ENCODE data around the gene PLRG1.
"Not testable (repeated sequence)": the region's sequence is repeated elsewhere in the genome, so short reads cannot be mapped to it uniquely, and the experiment has no call there.

The PLRG1 gene

DNA sequence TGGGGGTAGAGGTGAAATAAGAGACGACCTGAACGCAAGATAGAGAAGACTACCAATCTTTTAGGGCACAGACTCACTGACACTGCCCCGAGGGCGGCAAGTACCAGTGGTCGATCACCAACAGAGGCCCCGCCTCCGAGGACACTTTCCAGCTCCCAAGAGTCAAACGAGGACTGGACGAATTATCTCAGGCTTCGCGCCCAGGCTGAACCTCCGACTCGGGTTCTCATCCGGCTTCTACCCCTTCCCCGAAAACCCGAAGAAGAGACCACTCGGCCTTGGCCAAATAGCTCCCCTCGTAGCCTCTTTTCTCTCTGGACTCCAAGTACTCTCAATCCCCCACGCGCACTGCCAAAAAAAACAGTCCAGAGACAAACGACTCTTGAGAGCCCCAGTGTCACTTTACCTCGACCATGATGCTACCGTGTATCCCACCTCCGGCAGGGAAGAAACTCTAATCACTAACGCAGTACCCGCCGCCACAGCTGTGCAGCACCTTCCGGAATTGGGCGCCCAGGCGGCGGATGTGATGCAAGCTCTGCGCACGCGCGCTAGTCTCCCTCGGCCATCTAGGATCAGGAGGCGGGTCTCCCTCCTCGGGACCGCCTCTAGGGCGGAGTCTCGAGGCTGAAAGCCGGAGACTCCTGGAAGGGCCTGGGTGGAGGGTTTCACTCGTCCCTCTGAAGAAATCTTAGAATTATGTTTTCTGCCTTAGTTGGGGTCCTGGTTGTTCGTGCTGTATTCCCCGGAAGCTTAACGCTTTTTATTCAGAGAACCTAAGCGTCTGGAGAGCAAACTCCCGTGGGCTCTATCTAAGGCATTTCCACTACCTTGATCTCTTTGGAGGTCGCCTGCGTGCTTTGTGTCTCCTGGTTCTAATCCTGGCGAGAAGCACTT lies at the start of gene PLRG1:
PLRG1 (minus strand) TSS at position 507 of the 897 bp plus-strand sequence; CDS start at position 415, 92 bp downstream.
- peak; percentile 95 for DNase-seq

DNA sequence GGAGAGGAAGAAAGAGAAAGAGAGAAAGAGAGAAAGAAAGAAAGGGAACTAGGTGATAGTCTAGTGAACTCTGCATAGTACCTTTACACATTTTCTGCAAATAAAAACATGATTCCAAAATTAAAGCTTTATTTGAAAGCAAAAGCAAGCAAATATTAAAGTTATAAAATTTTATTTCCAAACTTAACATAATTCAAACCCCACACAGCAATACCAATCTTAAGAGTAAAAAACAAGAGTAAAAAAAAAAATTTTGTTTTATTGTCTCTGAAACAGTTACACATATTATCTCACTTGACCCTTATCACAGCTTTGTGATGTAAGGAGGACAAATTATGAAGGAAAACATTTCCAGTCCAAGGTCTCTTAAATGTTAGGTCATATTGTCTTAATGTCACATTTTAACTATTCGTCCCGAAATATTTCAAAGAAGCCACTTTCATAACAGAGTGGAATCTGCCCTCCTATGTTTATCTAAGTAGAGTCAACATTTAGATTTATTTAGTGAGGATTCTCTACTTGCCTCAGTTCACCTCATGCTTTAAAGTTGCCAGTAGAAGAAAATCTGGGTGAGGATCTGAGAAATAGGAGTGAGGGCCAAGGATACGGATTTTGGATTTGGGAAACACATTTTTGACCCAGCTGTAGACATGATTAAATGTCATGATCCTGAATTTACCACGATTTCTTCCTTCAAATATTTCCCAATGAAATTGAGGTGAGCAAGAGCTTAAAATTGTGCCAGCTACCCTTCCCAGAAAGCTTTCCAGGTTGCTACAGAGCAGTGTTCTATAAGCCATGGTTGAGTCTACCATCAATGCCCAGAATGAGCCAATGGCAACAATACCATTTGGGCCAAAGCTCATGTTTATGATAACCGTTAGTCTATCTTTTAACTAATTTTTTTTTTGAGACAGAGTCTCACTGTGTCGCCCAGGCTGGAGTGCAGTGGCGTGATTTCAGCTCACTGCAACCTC lies 47.9 kb upstream of the PLRG1 start:
- no peak for DNase-seq

GRCh38 chr4:154597281-154597680 lies 47.1 kb upstream of the PLRG1 start:
- not testable (repeated sequence) for DNase-seq

GRCh38 chr4:154595807-154596206 lies 45.6 kb upstream of the PLRG1 start:
- DNase-seq, result no peak

GRCh38 chr4:154594343-154594742 lies 44.1 kb upstream of the PLRG1 start:
- not testable (repeated sequence) for DNase-seq

DNA sequence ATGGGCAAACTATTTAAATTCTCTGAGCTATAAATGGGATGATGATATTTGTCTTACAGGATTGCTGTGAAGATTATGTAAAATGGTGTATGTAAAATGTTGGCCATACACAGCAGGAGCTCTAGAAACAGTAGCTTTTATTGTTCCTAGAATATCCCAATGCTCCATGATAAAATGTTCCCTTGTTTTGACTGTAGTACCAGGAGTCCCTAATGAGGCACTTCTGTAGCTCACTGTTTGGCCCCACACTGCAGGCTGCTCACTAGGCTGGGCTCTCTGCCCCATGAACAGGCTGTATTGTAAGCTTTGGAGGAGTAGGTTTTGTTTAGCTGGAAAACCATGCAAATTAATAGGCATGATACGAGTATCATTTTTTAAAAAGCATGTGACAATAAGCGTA lies 43.7 kb upstream of the PLRG1 start:
- DNase-seq, result no peak

DNA sequence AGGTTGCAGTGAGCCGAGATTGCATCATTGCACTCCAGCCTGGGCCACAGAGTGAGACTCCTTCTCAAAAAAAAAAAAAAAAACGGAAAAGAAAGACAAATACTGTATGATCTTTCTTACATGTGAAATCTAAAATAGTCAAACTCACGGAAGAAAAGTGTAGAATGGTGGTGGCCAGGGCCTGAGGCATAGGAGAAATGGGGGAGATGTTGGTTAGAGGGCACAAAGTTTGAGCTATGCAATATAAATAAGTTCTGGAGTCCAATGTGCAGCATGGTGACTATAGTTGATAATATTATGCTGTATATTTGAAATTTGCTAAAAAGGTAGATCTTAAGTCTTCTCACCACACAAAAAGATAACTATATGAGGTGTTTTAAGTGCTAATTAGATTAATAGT lies 41.7 kb upstream of the PLRG1 start:
- DNase-seq, result no peak

DNA sequence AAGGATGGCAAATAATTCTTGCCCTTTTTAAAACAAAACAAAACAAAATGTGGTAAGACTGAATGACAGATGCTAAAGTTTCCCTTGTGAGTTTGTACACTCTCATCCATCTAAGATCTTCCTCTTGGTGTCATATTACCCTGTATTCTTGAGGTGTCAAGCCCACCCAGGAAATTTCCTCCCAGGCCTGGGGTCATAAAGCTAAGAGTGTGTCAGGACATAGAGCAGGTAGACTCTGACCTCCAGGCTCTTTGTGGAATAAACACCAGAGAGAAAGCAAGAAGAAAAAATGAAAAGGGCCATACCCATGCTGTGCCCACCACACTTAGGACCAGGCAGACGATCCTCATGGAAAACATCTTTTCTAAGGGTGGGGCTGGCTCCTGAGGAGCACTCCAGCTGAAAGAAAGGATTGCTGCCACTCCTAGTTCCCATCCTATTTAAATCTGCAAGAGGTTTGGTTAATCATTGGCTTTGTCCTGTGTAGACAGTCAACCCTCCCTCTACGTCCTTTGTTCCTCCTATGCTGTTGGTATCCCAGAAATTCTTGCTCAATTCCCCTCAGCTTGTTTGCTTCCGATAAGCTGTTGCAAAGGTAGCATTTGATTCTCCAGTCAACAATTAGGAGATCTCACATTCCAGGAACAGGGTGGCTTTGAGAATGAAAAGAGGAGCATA lies 40.3 kb upstream of the PLRG1 start, which contains the start of gene FGA:
FGA (minus strand) TSS at position 414 of the 678 bp plus-strand sequence; CDS start at position 359, 55 bp downstream.
- no peak for DNase-seq

DNA sequence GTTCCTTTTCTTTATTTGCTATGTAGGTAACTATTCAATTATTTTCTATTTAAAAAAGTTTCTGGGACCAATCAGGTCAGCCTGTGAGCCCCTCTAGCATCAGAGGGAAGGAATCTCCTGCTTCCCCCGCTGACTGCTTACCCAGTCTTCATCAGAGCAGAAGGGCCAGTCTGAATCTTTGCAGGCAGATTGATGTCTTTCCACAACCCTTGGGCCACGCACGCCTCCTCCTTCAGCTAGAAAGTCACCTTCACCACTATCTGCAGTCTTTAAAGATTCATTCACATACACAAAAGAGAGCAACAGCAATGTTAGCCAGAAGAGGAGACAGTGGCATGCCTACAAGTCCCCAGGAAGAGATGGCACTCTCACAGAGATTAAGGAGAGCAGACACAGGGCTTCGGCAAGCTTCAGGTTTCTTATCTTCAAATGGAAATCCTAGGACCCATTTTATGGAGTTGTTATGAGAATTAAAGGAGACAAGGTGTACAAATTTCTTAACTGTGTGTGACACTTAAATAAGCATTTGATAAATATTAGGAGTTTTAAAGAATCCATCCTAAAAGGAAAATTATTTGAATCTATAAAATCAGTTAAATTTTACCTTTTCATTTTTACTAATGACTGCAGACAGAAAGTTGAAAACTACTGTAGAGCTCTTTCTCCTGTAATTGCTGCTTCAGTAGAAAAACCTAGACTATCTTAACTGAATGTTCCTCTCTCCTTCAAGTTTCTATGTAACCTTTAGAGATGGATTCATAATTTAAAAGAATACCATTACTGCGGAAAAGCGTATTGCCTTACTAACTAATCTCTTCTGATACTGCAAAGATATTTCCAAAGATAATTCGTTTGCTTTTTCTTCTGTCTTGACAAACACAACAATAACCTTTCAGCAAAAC lies 39.3 kb upstream of the PLRG1 start:
- no peak for DNase-seq

- DNase-seq, result no peak
These were observed 38.0 kb upstream of the PLRG1 start for GRCh38 chr4:154588198-154588597.

GRCh38 chr4:154586296-154587033 lies 36.3 kb upstream of the PLRG1 start:
- no peak for DNase-seq

GRCh38 chr4:154585369-154586018 lies 35.3 kb upstream of the PLRG1 start:
- DNase-seq, result no peak

DNA sequence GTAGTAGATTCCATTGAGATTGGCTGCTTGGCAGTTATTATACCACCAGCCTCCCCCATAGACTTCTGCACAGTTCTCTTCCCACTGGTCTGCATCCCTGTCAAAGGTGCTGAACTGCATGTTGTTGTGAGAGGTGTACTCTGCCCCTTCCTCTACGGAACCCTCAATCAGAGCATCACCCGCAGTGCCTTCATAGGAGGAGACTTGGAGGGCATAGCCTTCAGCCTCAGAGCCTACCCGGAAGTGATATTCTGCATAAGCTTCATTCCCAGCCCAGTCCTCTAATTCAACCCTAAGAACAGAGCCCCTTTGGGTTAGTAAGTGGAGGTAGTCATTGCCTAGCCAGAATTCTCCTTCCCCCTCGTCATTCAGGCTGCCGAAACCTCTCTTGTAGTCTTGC lies 34.1 kb upstream of the PLRG1 start:
- no peak for DNase-seq

DNA sequence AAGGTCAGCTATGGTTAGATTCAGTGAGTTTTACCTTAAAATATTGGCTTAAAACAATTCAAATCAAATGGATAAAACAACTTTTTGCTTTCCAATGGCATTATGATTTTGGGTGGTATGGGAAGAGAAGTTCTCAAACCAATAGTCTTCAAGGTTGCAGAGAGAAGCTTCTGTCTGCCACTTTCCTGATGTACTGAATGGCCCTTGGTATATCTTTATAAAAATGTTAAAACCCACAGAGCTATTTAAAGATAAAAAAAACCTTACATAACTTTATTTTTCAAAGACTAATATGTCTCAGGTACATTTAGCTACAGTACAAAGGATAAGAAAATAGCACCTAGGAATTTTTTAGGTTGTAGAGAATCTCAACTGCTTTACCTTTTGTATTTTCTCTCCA lies 33.5 kb upstream of the PLRG1 start:
- no peak for DNase-seq

GRCh38 chr4:154583230-154583629 lies 33.0 kb upstream of the PLRG1 start:
- DNase-seq, result no peak

- DNase-seq, result no peak
These were observed 32.5 kb upstream of the PLRG1 start for GRCh38 chr4:154582723-154583122.

GRCh38 chr4:154579927-154580326 lies 29.7 kb upstream of the PLRG1 start:
- no peak for DNase-seq

DNA sequence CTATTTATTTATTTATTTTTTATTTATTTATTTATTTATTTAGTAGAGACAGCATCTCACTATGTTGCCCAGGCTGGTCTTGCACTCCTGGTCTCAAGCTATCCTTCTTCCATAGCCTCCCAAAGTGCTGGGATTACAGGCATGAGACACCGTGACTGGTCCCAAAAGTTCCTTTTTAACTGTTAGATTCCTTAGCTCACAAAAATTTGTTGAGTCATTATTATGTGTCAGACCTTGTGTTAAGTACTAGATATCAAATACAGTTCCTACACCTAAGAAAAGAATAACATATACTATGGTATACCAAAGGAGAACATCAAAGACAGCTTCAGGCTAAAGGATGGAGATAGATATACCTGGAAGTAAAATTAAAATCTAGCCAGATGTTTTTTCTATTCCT lies 28.7 kb upstream of the PLRG1 start:
- no peak for DNase-seq

- DNase-seq, result no peak
These were observed 27.1 kb upstream of the PLRG1 start for GRCh38 chr4:154577324-154577723.

- no peak for DNase-seq
These were observed 24.1 kb upstream of the PLRG1 start for GRCh38 chr4:154574311-154574710.
